ENCODE measurements around the gene CEBPE.

Gene CEBPE

DNA sequence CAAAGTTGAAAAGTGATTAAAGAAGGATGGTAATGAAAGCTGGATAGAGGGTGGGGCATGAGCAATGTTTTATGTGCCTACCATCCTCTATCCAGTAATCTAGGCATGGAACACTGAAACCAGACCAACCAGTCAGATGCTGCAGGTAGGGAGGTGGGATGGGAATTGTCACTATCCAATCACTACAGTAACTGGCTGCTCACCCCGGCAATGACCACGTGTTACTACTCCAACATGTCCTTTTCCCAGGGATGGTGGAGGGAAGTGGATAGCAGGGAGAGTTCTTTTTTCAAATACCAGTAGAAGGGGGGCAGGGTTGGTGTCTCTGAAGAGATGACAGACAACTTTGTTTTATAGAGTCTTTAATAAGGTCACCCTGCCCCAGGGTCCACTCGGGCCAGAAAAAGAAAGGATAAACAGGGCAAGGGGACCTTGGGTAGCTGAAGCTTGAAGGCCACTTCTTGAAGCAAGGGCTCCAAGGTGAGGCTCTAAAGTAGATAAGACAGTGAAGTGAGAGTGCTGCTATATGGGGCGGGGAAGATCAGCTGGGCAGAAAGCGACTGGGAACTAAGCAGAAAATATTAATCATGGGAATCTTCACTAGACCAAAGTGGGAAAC, 47.0 kb downstream of the CEBPE start:
- no peak for DNase-seq

DNA sequence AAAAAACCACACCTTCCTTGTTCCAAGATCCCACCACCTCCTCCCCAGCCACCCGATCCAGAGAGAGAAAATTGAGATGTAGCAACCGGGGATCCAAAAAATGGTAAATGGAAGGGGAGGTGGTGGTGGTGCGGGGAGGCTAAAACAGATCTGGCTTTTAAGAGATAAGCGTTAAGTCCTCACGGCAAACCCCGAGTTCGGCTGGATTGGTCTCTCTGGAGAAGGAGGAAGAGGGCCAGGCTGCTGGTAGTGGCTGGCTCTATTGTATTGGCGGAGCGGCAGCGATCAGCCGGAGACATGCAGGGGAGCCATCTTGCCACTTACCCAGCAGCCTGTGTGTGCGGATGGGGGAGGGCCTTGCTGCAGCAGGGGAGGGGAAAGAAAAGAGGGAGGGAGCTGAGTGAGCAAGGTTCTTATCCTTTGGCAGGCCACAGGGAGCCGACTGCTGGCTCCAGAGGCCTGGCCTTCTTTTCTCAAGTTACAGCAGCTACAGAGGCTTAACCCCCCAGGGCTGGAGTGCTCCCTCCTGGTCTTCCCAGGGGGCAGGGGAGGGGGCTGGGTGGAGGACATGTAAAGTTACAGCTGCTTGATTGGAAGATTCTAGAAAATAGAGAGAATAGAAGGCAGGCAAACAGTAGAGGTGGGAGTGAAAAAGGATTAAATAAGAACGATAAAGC, 47.7 kb downstream of the CEBPE start:
- DNase-seq = no peak

DNA sequence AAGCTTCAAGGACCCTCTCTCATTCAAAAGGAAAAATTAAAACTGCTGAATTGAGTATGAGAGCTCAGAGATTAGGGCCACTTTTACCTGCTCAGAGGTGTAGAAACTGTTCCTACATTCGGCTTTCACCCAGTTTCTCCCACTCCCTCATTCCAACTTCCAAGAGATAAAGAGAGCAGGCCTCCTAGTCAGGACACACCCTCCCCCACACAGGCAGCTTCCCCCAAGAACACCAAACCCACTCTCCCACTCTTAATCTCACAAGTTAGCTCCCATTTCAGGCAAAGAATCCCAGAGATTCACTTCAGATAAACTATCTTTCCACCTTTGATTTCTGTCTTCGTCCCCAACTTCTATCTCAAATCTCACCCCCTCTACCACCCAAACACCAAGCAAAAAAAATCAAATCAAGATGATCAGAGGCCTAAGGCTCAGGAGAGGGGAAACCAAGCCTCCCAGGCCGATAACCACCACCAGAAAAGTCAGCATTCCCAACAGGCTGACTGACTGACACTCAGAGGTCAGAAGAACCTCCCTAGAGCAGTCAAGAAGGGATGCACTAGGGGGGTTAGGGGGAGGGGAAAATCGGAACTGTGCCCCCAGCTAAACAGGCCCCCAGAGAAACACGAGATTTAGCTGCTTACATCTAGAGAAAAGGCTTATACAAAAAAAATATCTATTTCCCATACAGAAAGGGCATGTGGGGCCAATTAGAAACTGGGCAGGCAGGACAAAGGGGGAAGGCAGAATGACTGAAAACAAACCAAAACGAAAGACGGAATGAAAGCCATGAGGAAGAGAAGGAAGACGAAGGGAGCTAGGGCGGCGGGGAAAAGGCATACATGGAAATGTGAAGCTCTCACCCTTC, 48.6 kb downstream of the CEBPE start:
- no peak for DNase-seq

- DNase-seq = no peak
Measured at GRCh38 chr14:23069413-23069806, 49.6 kb downstream of the CEBPE start.

DNA sequence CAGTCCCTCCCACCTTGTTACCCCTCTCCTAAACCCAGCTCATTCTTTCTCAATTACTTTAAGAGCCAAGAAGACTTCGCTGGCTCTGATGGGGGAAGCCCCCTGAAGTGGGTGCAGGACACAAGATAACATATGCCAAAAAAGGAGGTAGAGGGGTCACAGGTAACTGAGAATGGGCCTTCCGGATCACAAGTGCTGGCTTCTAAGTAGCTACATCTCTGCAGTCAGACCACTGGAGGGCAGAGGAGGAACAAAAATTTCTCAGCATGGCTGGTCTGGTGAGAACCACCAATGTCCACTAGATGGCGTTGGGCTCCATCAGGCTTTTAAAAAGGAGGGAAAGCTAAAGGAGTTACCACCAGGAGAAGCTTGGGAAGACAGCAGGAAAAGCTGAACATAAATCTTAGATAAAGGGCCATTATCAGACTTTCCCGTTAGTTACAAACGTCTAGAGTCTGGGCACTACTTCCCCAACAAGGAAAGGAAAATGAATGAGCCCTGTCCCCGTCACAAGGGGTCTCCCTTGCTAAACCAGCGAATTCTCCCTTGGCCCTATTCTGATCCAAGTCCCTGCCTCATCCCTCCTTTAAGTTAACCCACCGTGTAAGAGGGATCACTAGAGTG, 50.2 kb downstream of the CEBPE start:
- no peak for DNase-seq

DNA sequence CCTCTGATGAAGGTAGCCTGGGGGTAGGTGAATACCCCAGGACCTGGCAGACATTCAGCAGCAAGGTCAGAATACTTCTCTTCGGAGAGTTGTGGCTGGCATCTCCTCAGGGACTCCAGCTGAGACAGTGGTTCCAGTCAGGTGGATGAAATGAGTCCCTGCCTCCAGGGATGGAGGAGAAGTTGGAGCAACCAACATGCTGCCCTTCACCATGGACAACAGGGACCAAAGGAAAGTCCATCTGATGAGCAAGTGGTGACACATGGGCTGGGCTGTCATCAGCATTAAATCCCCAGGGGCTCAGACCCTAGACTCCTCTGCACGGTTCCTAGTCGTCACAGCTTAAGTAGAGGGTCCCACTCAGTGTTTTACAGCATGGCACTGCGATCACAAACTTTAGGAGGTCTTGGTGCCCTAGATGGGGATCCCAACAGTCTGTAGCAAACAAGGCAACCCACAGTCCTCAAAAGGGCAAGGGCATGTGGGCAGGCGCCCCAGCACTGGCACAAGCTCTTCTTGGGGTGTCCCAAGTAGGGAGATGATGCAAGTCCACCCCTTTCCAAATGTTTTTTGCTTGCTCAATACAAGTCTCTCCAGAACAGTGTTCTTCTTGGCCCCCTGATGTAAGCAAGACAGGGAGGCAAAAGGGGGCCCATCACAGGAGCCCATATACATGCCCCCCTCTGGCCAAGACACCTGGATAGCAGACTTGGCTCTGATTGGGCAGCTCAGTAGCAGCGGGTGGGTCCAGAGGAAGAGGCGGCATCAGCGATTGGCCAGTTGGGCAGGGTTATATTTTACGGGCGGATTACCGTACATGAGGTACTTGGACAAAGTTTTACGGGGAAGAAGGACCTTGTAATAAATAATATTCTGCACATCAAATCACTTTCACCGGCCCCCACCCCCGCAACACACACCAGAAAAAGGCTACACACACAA, 50.9 kb downstream of the CEBPE start:
- DNase-seq = no peak
